ENCODE data around the gene STAT1. TPM values are rescaled to one million over a fixed set of nuclear protein-coding genes. Genes with fewer than 3 reads are reported as not detected.

Gene STAT1
- total RNA-seq, 1 experiment from 2014 or later = 60.7 TPM

- POLR2A ChIA-PET = no interaction called here
- H3K9me2 ChIP-seq (ENCODE audit: insufficient read depth) = no peaks in the 10 kb centered on the region
- no TSS peak for BruUV-seq (replicated peaks)
- H3K36me3 ChIP-seq (ENCODE audit: control insufficient read depth in 1 of 2, insufficient read depth in 2 of 2, low read length in 2 of 2) = peaks cover 70 to 72% of the 10 kb centered on the region in 2 experiments
- no peaks in the 10 kb centered on the region for H3K79me2 ChIP-seq (ENCODE audit: insufficient read depth, low read length)
- H3K4me3 ChIP-seq (replicated peaks in 1 of 2; ENCODE audit: low read depth in 1 of 2, low read length in 2 of 2) = no peak overlapping the region
- no peaks in the 10 kb centered on the region for H3K4me1 ChIP-seq (ENCODE audit: control insufficient read depth in 1 of 2, insufficient read depth in 2 of 2, low read length in 2 of 2)
- no peak for TF ChIP-seq EZH2 (IDR thresholded peaks at IDR 0.05)
- TF ChIP-seq, protein P1, sequence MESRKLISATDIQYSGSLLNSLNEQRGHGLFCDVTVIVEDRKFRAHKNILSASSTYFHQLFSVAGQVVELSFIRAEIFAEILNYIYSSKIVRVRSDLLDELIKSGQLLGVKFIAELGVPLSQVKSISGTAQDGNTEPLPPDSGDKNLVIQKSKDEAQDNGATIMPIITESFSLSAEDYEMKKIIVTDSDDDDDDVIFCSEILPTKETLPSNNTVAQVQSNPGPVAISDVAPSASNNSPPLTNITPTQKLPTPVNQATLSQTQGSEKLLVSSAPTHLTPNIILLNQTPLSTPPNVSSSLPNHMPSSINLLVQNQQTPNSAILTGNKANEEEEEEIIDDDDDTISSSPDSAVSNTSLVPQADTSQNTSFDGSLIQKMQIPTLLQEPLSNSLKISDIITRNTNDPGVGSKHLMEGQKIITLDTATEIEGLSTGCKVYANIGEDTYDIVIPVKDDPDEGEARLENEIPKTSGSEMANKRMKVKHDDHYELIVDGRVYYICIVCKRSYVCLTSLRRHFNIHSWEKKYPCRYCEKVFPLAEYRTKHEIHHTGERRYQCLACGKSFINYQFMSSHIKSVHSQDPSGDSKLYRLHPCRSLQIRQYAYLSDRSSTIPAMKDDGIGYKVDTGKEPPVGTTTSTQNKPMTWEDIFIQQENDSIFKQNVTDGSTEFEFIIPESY (IDR thresholded peaks at IDR 0.05; ENCODE audit: extremely low read depth, insufficient replicate concordance, low read length) = no peak
- TF ChIP-seq FOSL1 (IDR thresholded peaks at IDR 0.05; ENCODE audit: low read depth) = no peak
- TF ChIP-seq SP1 (IDR thresholded peaks at IDR 0.05; ENCODE audit: low read depth) = no peak
- no peak for TF ChIP-seq SIN3A (IDR thresholded peaks at IDR 0.05; ENCODE audit: low read depth)
- TF ChIP-seq RAD21 (IDR thresholded peaks at IDR 0.05; ENCODE audit: low read depth) = no peak
- no peak for TF ChIP-seq YY1 (IDR thresholded peaks at IDR 0.05; ENCODE audit: extremely low read depth, insufficient replicate concordance, low read depth, low read length)
- TF ChIP-seq POLR2AphosphoS5 (IDR thresholded peaks at IDR 0.05; ENCODE audit: low read depth, low read length) = no peak
- no peak for TF ChIP-seq POLR2A (IDR thresholded peaks at IDR 0.05; ENCODE audit: borderline replicate concordance, extremely low read depth, insufficient read depth, insufficient read length)
- TF ChIP-seq JUND (IDR thresholded peaks at IDR 0.05) = no peak
- TF ChIP-seq, protein P2, sequence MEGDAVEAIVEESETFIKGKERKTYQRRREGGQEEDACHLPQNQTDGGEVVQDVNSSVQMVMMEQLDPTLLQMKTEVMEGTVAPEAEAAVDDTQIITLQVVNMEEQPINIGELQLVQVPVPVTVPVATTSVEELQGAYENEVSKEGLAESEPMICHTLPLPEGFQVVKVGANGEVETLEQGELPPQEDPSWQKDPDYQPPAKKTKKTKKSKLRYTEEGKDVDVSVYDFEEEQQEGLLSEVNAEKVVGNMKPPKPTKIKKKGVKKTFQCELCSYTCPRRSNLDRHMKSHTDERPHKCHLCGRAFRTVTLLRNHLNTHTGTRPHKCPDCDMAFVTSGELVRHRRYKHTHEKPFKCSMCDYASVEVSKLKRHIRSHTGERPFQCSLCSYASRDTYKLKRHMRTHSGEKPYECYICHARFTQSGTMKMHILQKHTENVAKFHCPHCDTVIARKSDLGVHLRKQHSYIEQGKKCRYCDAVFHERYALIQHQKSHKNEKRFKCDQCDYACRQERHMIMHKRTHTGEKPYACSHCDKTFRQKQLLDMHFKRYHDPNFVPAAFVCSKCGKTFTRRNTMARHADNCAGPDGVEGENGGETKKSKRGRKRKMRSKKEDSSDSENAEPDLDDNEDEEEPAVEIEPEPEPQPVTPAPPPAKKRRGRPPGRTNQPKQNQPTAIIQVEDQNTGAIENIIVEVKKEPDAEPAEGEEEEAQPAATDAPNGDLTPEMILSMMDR (IDR thresholded peaks at IDR 0.05 in 2 of 3, conservative IDR thresholded peaks at IDR 0.05 in 1 of 3; ENCODE audit: borderline replicate concordance in 1 of 3, insufficient read depth in 1 of 3, low read depth in 2 of 3, low read length in 2 of 3) = no peak
- no peak for TF ChIP-seq ELF1 (IDR thresholded peaks at IDR 0.05; ENCODE audit: borderline replicate concordance, low read depth)
- TF ChIP-seq ATF3 (IDR thresholded peaks at IDR 0.05) = no peak
- TF ChIP-seq, protein P3, sequence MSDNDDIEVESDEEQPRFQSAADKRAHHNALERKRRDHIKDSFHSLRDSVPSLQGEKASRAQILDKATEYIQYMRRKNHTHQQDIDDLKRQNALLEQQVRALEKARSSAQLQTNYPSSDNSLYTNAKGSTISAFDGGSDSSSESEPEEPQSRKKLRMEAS (IDR thresholded peaks at IDR 0.05) = no peak
- no peak for TF ChIP-seq EZH2phosphoT487 (IDR thresholded peaks at IDR 0.05; ENCODE audit: borderline replicate concordance)
- no peak for TF ChIP-seq ZFX (IDR thresholded peaks at IDR 0.05)
- TF ChIP-seq ZNF274 (IDR thresholded peaks at IDR 0.05; ENCODE audit: low read depth, low read length) = no peak
- no peak for TF ChIP-seq TCF7L2 (IDR thresholded peaks at IDR 0.05; ENCODE audit: borderline replicate concordance, extremely low read depth, insufficient read depth, insufficient read length)
- no peak for TF ChIP-seq CEBPB (IDR thresholded peaks at IDR 0.05; ENCODE audit: low read depth)
- H2AFZ ChIP-seq (ENCODE audit: low read depth, low read length, poor library complexity, severe bottlenecking) = no peak overlapping the region
- DNase-seq (ENCODE audit: low read depth, low spot score) (no peak), ATAC-seq (no peak)
- CTCF ChIA-PET = no interaction called here
- intact Hi-C loops (cut with micrococcal nuclease) = no loop called here
- no peak overlapping the region for H3K27ac ChIP-seq (ENCODE audit: low read depth, low read length)
- no peak overlapping the region for H3K9ac ChIP-seq (ENCODE audit: low read length)
- H4K20me1 ChIP-seq (ENCODE audit: insufficient read depth) = no peaks in the 10 kb centered on the region
- no peaks in the 10 kb centered on the region for H3K27me3 ChIP-seq (ENCODE audit: insufficient read depth, low read length)
- RAD21 ChIA-PET (ENCODE audit: low non-redundant PET in 1 of 2, low total read pairs in 2 of 2, uncharacterized antibody in 2 of 2, unreplicated experiment in 2 of 2) = interaction anchor here in 1 of 2 experiments (0.6 kb wide), 1 partner anchor 19 kb away, joined by 4 read pairs; no protein-coding TSS in a partner anchor
- no peaks in the 10 kb centered on the region for H3K9me3 ChIP-seq (ENCODE audit: control insufficient read depth in 1 of 2, insufficient read depth in 1 of 2, low read depth in 1 of 2, low read length in 2 of 2)
- no peak overlapping the region for H3K4me2 ChIP-seq (ENCODE audit: low read length)
Measured at GRCh38 chr2:190972846-190973245, 41.1 kb downstream of the STAT1 start.

Data from HCT116 (cell line).